Measurements from ENCODE around the gene DIP2C. TPM values are rescaled to one million over a fixed set of nuclear protein-coding genes. Genes with fewer than 3 reads are reported as not detected.

Gene DIP2C
- total RNA-seq, 2 experiments from 2014 or later = 2.0 to 2.3 TPM

- no peak overlapping the region for H3K27ac Mint-ChIP-seq
- no peak for DNase-seq
- POLR2A ChIA-PET = no interaction called here
- H3K4me1 Mint-ChIP-seq = peaks cover 2% of the 10 kb centered on the region
- H3K36me3 Mint-ChIP-seq (ENCODE audit: low read depth) = no peaks in the 10 kb centered on the region
- CTCF ChIA-PET = interaction anchor here (0.7 kb wide), 1 partner anchor 841 kb away, joined by 4 read pairs; no protein-coding TSS in a partner anchor
- no peaks in the 10 kb centered on the region for H3K9me3 Mint-ChIP-seq
- H3K27me3 Mint-ChIP-seq = no peaks in the 10 kb centered on the region
- no peak overlapping the region for H3K4me3 Mint-ChIP-seq
Observed at GRCh38 chr10:554182-554848, 135.2 kb downstream of the DIP2C start.

DNA sequence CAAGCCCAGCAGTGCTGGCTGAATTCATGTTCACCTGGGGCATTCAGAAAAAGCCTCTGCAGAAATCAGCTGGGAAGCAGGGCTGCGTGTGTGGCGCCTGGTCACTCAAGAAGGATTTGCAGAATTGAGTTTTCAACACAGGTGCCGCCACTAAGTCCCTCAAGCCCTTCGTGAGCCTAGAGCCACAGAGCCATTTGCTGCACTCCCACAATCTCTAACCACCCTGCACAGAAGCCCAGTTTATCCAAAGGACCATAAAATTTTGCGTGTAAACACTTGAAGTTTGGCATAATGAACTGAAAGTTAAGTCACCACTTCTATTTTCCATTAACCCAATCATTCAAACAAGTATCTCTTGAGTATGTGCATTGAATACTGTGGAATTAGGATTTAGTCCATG is 136.2 kb downstream of the DIP2C start:
- no peak overlapping the region for H3K4me3 Mint-ChIP-seq
- CTCF ChIA-PET = no interaction called here
- POLR2A ChIA-PET = no interaction called here
- no peaks in the 10 kb centered on the region for H3K36me3 Mint-ChIP-seq (ENCODE audit: low read depth)
- H3K27ac Mint-ChIP-seq = no peak overlapping the region
- H3K27me3 Mint-ChIP-seq = peaks cover 2% of the 10 kb centered on the region
- H3K9me3 Mint-ChIP-seq = no peaks in the 10 kb centered on the region
- peaks cover 2% of the 10 kb centered on the region for H3K4me1 Mint-ChIP-seq
- DNase-seq = no peak

DNA sequence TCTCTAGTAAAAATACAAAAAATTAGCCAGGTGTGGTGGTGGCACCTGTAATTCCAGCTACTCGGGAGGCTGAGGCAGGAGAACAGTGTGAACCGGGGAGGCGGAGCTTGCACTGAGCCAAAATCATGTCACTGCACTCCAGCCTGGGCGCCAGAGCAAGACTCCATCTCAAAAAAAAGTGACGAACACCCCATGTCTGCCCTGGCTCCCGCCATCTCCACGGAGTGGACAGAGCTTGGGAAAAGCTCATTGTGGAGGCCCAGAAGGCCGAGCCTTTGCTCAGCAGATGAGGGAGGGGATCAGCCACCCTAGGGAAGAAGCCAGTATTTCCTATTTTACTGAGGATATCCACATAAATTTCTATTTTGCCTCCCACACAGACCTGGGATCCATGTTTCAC is 136.8 kb downstream of the DIP2C start:
- no peak overlapping the region for H3K4me3 Mint-ChIP-seq
- ChIA-PET CTCF (no interaction called here), POLR2A (no interaction called here)
- no peaks in the 10 kb centered on the region for H3K36me3 Mint-ChIP-seq (ENCODE audit: low read depth)
- H3K9me3 Mint-ChIP-seq = no peaks in the 10 kb centered on the region
- peaks cover 2% of the 10 kb centered on the region for H3K4me1 Mint-ChIP-seq
- DNase-seq = no peak
- H3K27me3 Mint-ChIP-seq = peaks cover 2% of the 10 kb centered on the region
- H3K27ac Mint-ChIP-seq = no peak overlapping the region

- Mint-ChIP-seq H3K4me3 (no peak overlapping the region), H3K9me3 (no peaks in the 10 kb centered on the region), H3K36me3 (ENCODE audit: low read depth) (no peaks in the 10 kb centered on the region), H3K4me1 (no peaks in the 10 kb centered on the region), H3K27me3 (peaks cover 4% of the 10 kb centered on the region), H3K27ac (no peak overlapping the region)
- CTCF ChIA-PET = no interaction called here
- POLR2A ChIA-PET = no interaction called here
- no peak for DNase-seq
Observed at GRCh38 chr10:551373-552252, 137.9 kb downstream of the DIP2C start.

- POLR2A ChIA-PET = no interaction called here
- H3K36me3 Mint-ChIP-seq (ENCODE audit: low read depth) = no peaks in the 10 kb centered on the region
- H3K9me3 Mint-ChIP-seq = no peaks in the 10 kb centered on the region
- no peaks in the 10 kb centered on the region for H3K4me1 Mint-ChIP-seq
- no peak for DNase-seq
- no peak overlapping the region for H3K4me3 Mint-ChIP-seq
- H3K27ac Mint-ChIP-seq = no peak overlapping the region
- H3K27me3 Mint-ChIP-seq = peaks cover 4% of the 10 kb centered on the region
- CTCF ChIA-PET = no interaction called here
Observed at GRCh38 chr10:550665-551372, 138.6 kb downstream of the DIP2C start.

DNA sequence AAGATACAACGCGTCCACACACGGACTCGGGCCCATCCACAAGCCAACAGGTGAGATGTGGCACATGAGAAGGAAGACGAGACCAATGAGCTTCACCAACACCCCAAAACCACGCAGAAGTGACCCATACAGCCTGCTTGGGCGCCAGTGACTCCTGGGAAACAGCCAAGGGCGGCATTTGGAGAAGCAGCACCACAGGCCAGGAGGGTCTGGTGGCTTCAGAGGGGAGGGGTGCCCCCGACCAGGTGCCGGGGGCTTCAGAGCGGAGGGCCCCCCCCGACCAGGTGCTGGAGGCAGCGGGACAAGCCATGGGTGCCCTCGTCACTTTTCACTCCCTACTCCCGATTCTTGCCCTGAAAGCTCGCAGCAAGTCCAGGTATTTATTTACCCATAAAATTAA is 140.1 kb downstream of the DIP2C start:
- H3K4me3 Mint-ChIP-seq = no peak overlapping the region
- no peaks in the 10 kb centered on the region for H3K9me3 Mint-ChIP-seq
- no peak for DNase-seq
- POLR2A ChIA-PET = no interaction called here
- no peaks in the 10 kb centered on the region for H3K4me1 Mint-ChIP-seq
- H3K27me3 Mint-ChIP-seq = peaks cover 5% of the 10 kb centered on the region
- CTCF ChIA-PET = interaction anchor here (0.6 kb wide), 1 partner anchor 167 kb away, joined by 3 read pairs; no protein-coding TSS in a partner anchor
- H3K27ac Mint-ChIP-seq = no peak overlapping the region
- no peaks in the 10 kb centered on the region for H3K36me3 Mint-ChIP-seq (ENCODE audit: low read depth)

- Mint-ChIP-seq H3K4me1 (no peaks in the 10 kb centered on the region), H3K36me3 (ENCODE audit: low read depth) (no peaks in the 10 kb centered on the region), H3K27me3 (peaks cover 7% of the 10 kb centered on the region), H3K9me3 (no peaks in the 10 kb centered on the region), H3K4me3 (no peak overlapping the region), H3K27ac (no peak overlapping the region)
- CTCF ChIA-PET = no interaction called here
- POLR2A ChIA-PET = no interaction called here
- DNase-seq = no peak
Observed at GRCh38 chr10:548238-548901, 141.1 kb downstream of the DIP2C start.

DNA sequence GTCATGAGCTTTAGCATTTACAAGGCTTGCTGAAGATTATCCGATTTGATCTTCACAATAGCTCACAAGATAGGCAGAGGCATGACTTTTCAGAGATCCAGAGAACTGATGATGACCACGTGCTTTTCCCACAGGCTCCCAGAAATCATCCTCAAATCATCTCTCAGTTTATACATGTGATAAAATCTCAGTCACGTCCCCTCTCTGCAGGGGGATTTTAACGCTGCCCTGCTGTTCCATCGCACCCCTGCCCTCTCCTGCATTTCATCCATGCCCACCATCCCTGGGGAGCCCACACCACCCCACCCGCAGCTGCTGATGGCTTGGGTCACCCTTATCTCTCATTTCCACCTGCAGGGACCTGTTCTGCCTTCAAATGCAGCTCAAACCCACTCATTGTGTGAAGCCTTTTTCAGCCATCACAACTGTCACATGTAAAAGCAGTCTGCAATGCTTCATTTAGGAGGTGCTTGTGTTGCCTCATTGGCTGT is 141.8 kb downstream of the DIP2C start:
- peaks cover 9% of the 10 kb centered on the region for H3K27me3 Mint-ChIP-seq
- POLR2A ChIA-PET = no interaction called here
- no peak overlapping the region for H3K4me3 Mint-ChIP-seq
- H3K36me3 Mint-ChIP-seq (ENCODE audit: low read depth) = no peaks in the 10 kb centered on the region
- H3K9me3 Mint-ChIP-seq = no peaks in the 10 kb centered on the region
- CTCF ChIA-PET = no interaction called here
- H3K4me1 Mint-ChIP-seq = no peaks in the 10 kb centered on the region
- DNase-seq = no peak
- no peak overlapping the region for H3K27ac Mint-ChIP-seq

GRCh38 chr10:546971-547590 is 142.4 kb downstream of the DIP2C start:
- no peaks in the 10 kb centered on the region for H3K4me1 Mint-ChIP-seq
- H3K4me3 Mint-ChIP-seq = no peak overlapping the region
- no peak for DNase-seq
- H3K36me3 Mint-ChIP-seq (ENCODE audit: low read depth) = no peaks in the 10 kb centered on the region
- POLR2A ChIA-PET = no interaction called here
- H3K9me3 Mint-ChIP-seq = no peaks in the 10 kb centered on the region
- peaks cover 11% of the 10 kb centered on the region for H3K27me3 Mint-ChIP-seq
- H3K27ac Mint-ChIP-seq = no peak overlapping the region
- CTCF ChIA-PET = no interaction called here

GRCh38 chr10:546451-546850 is 143.0 kb downstream of the DIP2C start:
- ChIA-PET CTCF (no interaction called here), POLR2A (no interaction called here)
- Mint-ChIP-seq H3K9me3 (no peaks in the 10 kb centered on the region), H3K36me3 (ENCODE audit: low read depth) (no peaks in the 10 kb centered on the region), H3K27ac (no peak overlapping the region), H3K27me3 (peaks cover 18% of the 10 kb centered on the region), H3K4me3 (no peak overlapping the region), H3K4me1 (no peaks in the 10 kb centered on the region)
- no peak for DNase-seq

- DNase-seq = no peak
- H3K9me3 Mint-ChIP-seq = no peaks in the 10 kb centered on the region
- no peak overlapping the region for H3K4me3 Mint-ChIP-seq
- H3K4me1 Mint-ChIP-seq = no peaks in the 10 kb centered on the region
- H3K27me3 Mint-ChIP-seq = peaks cover 32% of the 10 kb centered on the region
- H3K36me3 Mint-ChIP-seq (ENCODE audit: low read depth) = no peaks in the 10 kb centered on the region
- H3K27ac Mint-ChIP-seq = no peak overlapping the region
- CTCF ChIA-PET = no interaction called here
- POLR2A ChIA-PET = no interaction called here
Observed at GRCh38 chr10:543862-544822, 145.3 kb downstream of the DIP2C start.

DNA sequence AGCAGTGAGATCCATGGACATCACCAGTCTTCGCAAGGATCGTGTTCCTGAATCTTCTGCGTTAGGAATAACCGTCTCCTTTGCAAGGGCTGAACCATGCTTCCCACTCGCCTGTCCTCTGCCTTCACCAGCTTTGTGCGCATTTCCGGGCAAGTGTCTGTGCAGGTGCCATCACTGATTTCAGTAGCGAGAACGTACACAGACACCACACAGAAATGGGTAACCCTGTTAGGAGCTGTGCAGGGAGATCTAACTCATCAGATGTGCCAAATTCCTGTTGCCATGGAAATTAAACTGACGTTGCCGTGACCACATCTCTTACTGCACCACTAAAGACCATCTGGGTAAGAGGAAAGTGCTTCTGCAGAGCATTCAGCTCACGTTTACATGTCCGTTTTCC is 146.3 kb downstream of the DIP2C start:
- H3K27me3 Mint-ChIP-seq = peaks cover 36% of the 10 kb centered on the region

More for the DNA sequence above, 146.3 kb downstream of the DIP2C start:
- ChIA-PET POLR2A (no interaction called here), CTCF (no interaction called here)
- no peak for DNase-seq
- H3K36me3 Mint-ChIP-seq (ENCODE audit: low read depth) = no peaks in the 10 kb centered on the region
- no peaks in the 10 kb centered on the region for H3K9me3 Mint-ChIP-seq
- H3K4me1 Mint-ChIP-seq = no peaks in the 10 kb centered on the region
- H3K4me3 Mint-ChIP-seq = no peak overlapping the region
- H3K27ac Mint-ChIP-seq = no peak overlapping the region

Data from activated CD4-positive, alpha-beta T cell treated with anti-CD3 and anti-CD28 coated beads, Interleukin-2, amount 10 ng/mL, durations not matched to agents 7 days and 5 days (primary cell).